Measurements from ENCODE around the gene ANAPC4. TPM values are rescaled to one million over a fixed set of nuclear protein-coding genes. Genes with fewer than 3 reads are reported as not detected.

ANAPC4 gene
- polyA plus RNA-seq, 2 of the 4 experiments (the other 2 are of a cell fraction) = 15.7 to 21.2 TPM

- ChIA-PET CTCF (interaction anchor here (5.5 kb wide), 1 partner anchor 17 kb away, joined by 29 read pairs; no protein-coding TSS in a partner anchor), POLR2A (no interaction called here)
- TF ChIP-seq CHD4 (IDR thresholded peaks at IDR 0.05; ENCODE audit: borderline replicate concordance) = no peak
- TF ChIP-seq SMC3 (IDR thresholded peaks at IDR 0.05) = no peak
- TF ChIP-seq HOXB13 (CRISPR knock-in tag; IDR thresholded peaks at IDR 0.05; ENCODE audit: low read depth) = no peak
- no peak for TF ChIP-seq POLR2A (IDR thresholded peaks at IDR 0.05; ENCODE audit: low read length)
- TF ChIP-seq ELK1 (IDR thresholded peaks at IDR 0.05; ENCODE audit: low read depth, low read length) = no peak
- TF ChIP-seq GATA3 (IDR thresholded peaks at IDR 0.05; ENCODE audit: borderline replicate concordance) = no peak
- TF ChIP-seq RNF2 (IDR thresholded peaks at IDR 0.05; ENCODE audit: borderline replicate concordance, low read depth) = no peak
- no peak for TF ChIP-seq E2F6 (IDR thresholded peaks at IDR 0.05; ENCODE audit: borderline replicate concordance, low read depth)
- no peak for TF ChIP-seq MAFK (IDR thresholded peaks at IDR 0.05; ENCODE audit: partially characterized antibody)
- no peak for TF ChIP-seq KDM1A (IDR thresholded peaks at IDR 0.05; ENCODE audit: low read depth)
- no peak for TF ChIP-seq BHLHE40 (IDR thresholded peaks at IDR 0.05; ENCODE audit: low read depth, low read length)
- no peak for TF ChIP-seq EHMT2 (IDR thresholded peaks at IDR 0.05; ENCODE audit: low read depth)
- TF ChIP-seq BCL3 (IDR thresholded peaks at IDR 0.05) = no peak
- TF ChIP-seq NPAS2 (CRISPR knock-in tag; IDR thresholded peaks at IDR 0.05; ENCODE audit: borderline replicate concordance) = no peak
- ATAC-seq (no peak), FAIRE-seq (no peak), DNase-seq (ENCODE audit: low read depth in 1 of 2, low spot score in 1 of 2) (no peak)
- Histone ChIP-seq H3K4me3 (no peak overlapping the region), H3K27ac (no peak overlapping the region), H3K4me2 (no peak overlapping the region), H3K9me3 (no peaks in the 10 kb centered on the region), H3K4me1 (peaks cover 5% of the 10 kb centered on the region; the same call in 2 of the 3 replicates)
- WGBS (ENCODE audit: missing lambda C conversion rate) = 63% methylated on average over 3 of the region's 3 CpGs
Observed at GRCh38 chr4:25457053-25457715, 80.1 kb downstream of the ANAPC4 start.

- no peak for ATAC-seq
- POLR2A ChIA-PET = no interaction called here
- Histone ChIP-seq H3K4me1 (no peaks in the 10 kb centered on the region), H3K4me3 (no peak overlapping the region), H3K4me2 (no peak overlapping the region), H3K9me3 (peaks cover 6% of the 10 kb centered on the region; the same call in 1 of the 3 replicates), H3K27ac (no peak overlapping the region)
- CTCF ChIA-PET = interaction anchor here (0.6 kb wide), 2 partner anchors 608 to 651 kb away, joined by 3 to 4 read pairs; no protein-coding TSS in a partner anchor
- no peak for FAIRE-seq
- WGBS (ENCODE audit: missing lambda C conversion rate) = 73% methylated on average over 11 of the region's 11 CpGs
- no peak for DNase-seq (ENCODE audit: low read depth in 1 of 2, low spot score in 1 of 2)
- no peak for TF ChIP-seq GATA3 (IDR thresholded peaks at IDR 0.05; ENCODE audit: borderline replicate concordance)
- no peak for TF ChIP-seq RNF2 (IDR thresholded peaks at IDR 0.05; ENCODE audit: borderline replicate concordance, low read depth)
- no peak for TF ChIP-seq HOXB5 (CRISPR knock-in tag; IDR thresholded peaks at IDR 0.05)
- no peak for TF ChIP-seq CBX2 (IDR thresholded peaks at IDR 0.05; ENCODE audit: borderline replicate concordance, low read depth)
- no peak for TF ChIP-seq ATOH8 (CRISPR knock-in tag; IDR thresholded peaks at IDR 0.05; ENCODE audit: low read depth)
- no peak for TF ChIP-seq ESRRA (IDR thresholded peaks at IDR 0.05; ENCODE audit: borderline replicate concordance, low read length)
- TF ChIP-seq FOSB (CRISPR knock-in tag; IDR thresholded peaks at IDR 0.05) = no peak
- TF ChIP-seq PBX3 (IDR thresholded peaks at IDR 0.05) = no peak
- TF ChIP-seq HEYL (CRISPR knock-in tag; IDR thresholded peaks at IDR 0.05) = no peak
- no peak for TF ChIP-seq SMC3 (IDR thresholded peaks at IDR 0.05)
- no peak for TF ChIP-seq HOXB13 (CRISPR knock-in tag; IDR thresholded peaks at IDR 0.05; ENCODE audit: low read depth)
- TF ChIP-seq ZFP36 (IDR thresholded peaks at IDR 0.05; ENCODE audit: borderline replicate concordance, partially characterized antibody) = no peak
- TF ChIP-seq KDM1A (IDR thresholded peaks at IDR 0.05; ENCODE audit: low read depth) = no peak
- no peak for TF ChIP-seq NFE2L2 (conservative IDR thresholded peaks at IDR 0.05; ENCODE audit: low read length)
- no peak for TF ChIP-seq NPAS2 (CRISPR knock-in tag; IDR thresholded peaks at IDR 0.05; ENCODE audit: borderline replicate concordance)
- TF ChIP-seq MAFK (IDR thresholded peaks at IDR 0.05; ENCODE audit: partially characterized antibody) = no peak
Observed at GRCh38 chr4:25466966-25467697, 90.1 kb downstream of the ANAPC4 start.
